AG04449 (cell line): ENCODE data around the gene KRT20.

Source experiments
- CTCF ChIA-PET: fragments of 350-600 bp; formaldehyde crosslinking; extraction: SDS; loops from one replicate; lab custom pipeline; 2021; ENCODE audit warnings: antibody characterized with exemption; lab: Yijun Ruan, JAX
- POLR2A ChIA-PET: fragments of 400-600, 350-600 bp; formaldehyde crosslinking; extraction: SDS; loops from one replicate; lab custom pipeline; 2020; ENCODE audit warnings: antibody characterized with exemption, inconsistent platforms; lab: Yijun Ruan, JAX
- DNase-seq: peaks from one replicate; pipeline ENCODE4 v3.0.0-alpha.2; 2010; ENCODE audit warnings: low read depth, low spot score
- H3K4me3 ChIP-seq: 2 replicates; pipeline ENCODE4 v1.5.1; 2011; ENCODE audit warnings: low read depth, mild to moderate bottlenecking, control low read depth, low read length
- TF ChIP-seq, protein P1 (sequence below): IDR thresholded peaks from one replicate; pipeline ENCODE4 v1.5.1; 2011; ENCODE audit warnings: mild to moderate bottlenecking, moderate library complexity, low read length, control low read depth, inconsistent platforms; ENCODE audit not compliant: insufficient read depth; ENCODE audit errors: missing control alignments

KRT20 gene

DNA sequence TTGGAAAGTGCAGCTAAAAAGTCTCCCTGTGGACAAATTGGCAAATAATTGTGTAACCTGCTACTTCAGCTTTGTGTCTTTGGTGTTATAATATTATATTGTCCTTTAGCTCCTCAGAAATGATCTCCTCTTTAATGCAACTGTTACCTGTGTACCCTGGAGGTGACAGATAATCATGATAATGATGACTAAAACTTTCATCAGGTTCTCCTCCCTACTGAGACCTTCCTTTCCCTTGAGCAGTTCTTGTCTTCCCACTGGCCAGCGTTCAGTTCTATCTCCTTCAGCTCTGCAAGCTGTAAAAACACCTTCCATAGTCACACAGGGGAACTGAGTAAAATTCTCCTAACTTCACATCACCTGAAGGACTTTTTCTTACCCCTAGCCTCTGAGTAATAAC lies 32.7 kb downstream of the KRT20 start:
- TF ChIP-seq, protein P1, sequence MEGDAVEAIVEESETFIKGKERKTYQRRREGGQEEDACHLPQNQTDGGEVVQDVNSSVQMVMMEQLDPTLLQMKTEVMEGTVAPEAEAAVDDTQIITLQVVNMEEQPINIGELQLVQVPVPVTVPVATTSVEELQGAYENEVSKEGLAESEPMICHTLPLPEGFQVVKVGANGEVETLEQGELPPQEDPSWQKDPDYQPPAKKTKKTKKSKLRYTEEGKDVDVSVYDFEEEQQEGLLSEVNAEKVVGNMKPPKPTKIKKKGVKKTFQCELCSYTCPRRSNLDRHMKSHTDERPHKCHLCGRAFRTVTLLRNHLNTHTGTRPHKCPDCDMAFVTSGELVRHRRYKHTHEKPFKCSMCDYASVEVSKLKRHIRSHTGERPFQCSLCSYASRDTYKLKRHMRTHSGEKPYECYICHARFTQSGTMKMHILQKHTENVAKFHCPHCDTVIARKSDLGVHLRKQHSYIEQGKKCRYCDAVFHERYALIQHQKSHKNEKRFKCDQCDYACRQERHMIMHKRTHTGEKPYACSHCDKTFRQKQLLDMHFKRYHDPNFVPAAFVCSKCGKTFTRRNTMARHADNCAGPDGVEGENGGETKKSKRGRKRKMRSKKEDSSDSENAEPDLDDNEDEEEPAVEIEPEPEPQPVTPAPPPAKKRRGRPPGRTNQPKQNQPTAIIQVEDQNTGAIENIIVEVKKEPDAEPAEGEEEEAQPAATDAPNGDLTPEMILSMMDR, result no peak
- no peak for DNase-seq
- POLR2A ChIA-PET, result no interaction called here
- CTCF ChIA-PET, result interaction anchor here (1.1 to 3.0 kb wide), 7 partner anchors 49 to 816 kb away, joined by 3 to 20 read pairs (median 11); no protein-coding TSS in a partner anchor
- H3K4me3 ChIP-seq, result no peak overlapping the region

GRCh38 chr17:40850293-40850972 lies 34.6 kb downstream of the KRT20 start:
- no peak overlapping the region for H3K4me3 ChIP-seq
- TF ChIP-seq, protein P1, result no peak
- ChIA-PET POLR2A (no interaction called here), CTCF (interaction anchor here (0.5 to 4.4 kb wide), 7 partner anchors 44 to 816 kb away, joined by 3 to 21 read pairs (median 9); no protein-coding TSS in a partner anchor)
- no peak for DNase-seq

- CTCF ChIA-PET, result interaction anchor here (0.6 to 4.4 kb wide), 5 partner anchors 7 to 816 kb away, joined by 3 to 21 read pairs (median 8); no protein-coding TSS in a partner anchor
- POLR2A ChIA-PET, result no interaction called here
- TF ChIP-seq, protein P1, result no peak
- no peak overlapping the region for H3K4me3 ChIP-seq
- no peak for DNase-seq
Observed at GRCh38 chr17:40849723-40850122, 35.3 kb downstream of the KRT20 start.

- TF ChIP-seq, protein P1, result no peak
- CTCF ChIA-PET, result interaction anchor here (1.0 to 4.4 kb wide), 8 partner anchors 8 to 817 kb away, joined by 3 to 21 read pairs (median 7); no protein-coding TSS in a partner anchor
- POLR2A ChIA-PET, result no interaction called here
- DNase-seq, result no peak
- no peak overlapping the region for H3K4me3 ChIP-seq
Observed at GRCh38 chr17:40848583-40849235, 36.3 kb downstream of the KRT20 start.

DNA sequence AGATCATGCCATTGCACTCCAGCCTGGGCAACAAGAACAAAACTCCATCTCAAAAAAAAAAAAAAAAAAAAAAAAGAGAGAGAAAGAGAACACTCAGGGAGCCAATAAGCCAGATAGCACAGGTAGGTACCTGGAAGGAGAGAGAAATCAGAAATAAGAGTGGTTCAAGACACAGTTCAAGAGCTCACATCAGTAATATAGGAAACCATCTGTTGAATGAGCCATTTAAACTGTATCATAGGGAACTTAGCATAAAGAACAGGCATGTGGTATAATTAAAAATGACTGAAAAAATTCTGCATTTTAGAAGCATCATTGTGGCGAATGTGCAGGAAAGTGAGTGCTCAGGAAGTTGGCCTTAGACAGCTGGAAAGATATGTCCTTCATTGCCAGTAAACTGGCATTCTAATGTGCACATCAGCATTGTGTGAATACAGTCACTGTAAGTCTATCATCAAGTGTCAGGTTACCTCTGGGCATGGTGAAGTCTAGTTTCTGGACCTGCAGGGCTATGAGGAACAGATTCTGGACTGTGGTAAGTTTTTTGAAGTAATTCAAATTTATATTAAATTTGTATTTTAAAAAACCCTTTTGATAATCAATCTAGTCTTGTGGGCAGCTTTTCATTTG lies 38.4 kb downstream of the KRT20 start:
- TF ChIP-seq, protein P1, result no peak
- H3K4me3 ChIP-seq, result no peak overlapping the region
- no peak for DNase-seq
- ChIA-PET POLR2A (no interaction called here), CTCF (interaction anchor here (1.0 to 4.4 kb wide), 8 partner anchors 14 to 821 kb away, joined by 3 to 21 read pairs (median 4); no protein-coding TSS in a partner anchor)
